GM10248 (cell line): Measurements from ENCODE around the gene PLCB4.

ENCODE experiments used
- CTCF ChIA-PET: fragments of 300-600 bp; sonication (Branson Sonifier 250); formaldehyde crosslinking; extraction: SDS; loops from one replicate; lab custom pipeline; 2021; ENCODE audit warnings: antibody characterized with exemption; lab: Yijun Ruan, JAX
- POLR2A ChIA-PET: fragments of 350-650 bp; sonication (Branson Sonifier 250); formaldehyde crosslinking; extraction: SDS; loops from one replicate; lab custom pipeline; 2020; ENCODE audit warnings: antibody characterized with exemption; lab: Yijun Ruan, JAX
- DNase-seq: peaks from one replicate; pipeline ENCODE4 v3.0.0; 2012; ENCODE audit errors: extremely low spot score
- CTCF ChIP-seq: IDR thresholded peaks from 2 replicates; pipeline ENCODE4 v1.5.1; 2012; ENCODE audit warnings: mild to moderate bottlenecking, low read depth; ENCODE audit errors: extremely low read depth, missing control alignments, control extremely low read depth

Gene PLCB4

DNA sequence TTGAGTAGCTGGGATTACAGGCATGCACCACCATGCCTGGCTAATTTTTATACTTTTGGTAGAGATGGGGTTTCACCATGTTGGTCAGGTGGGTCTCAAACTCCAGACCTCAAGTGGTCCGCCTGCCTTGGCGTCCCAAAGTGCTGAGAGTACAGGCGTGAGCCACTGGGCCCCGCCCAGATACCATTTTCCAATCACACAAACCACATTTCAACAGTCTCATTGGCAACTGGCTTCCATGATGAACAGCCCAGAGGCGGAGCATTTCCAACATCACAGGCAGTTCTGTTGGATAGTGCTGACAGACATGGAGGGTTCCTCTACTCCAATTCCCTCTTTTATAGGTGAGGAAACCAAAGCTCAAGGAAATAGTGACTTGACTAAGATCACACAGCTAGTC lies 43.9 kb upstream of the PLCB4 start:
- TF ChIP-seq CTCF = no peak
- CTCF ChIA-PET = no interaction called here
- DNase-seq = no peak
- POLR2A ChIA-PET = no interaction called here

DNA sequence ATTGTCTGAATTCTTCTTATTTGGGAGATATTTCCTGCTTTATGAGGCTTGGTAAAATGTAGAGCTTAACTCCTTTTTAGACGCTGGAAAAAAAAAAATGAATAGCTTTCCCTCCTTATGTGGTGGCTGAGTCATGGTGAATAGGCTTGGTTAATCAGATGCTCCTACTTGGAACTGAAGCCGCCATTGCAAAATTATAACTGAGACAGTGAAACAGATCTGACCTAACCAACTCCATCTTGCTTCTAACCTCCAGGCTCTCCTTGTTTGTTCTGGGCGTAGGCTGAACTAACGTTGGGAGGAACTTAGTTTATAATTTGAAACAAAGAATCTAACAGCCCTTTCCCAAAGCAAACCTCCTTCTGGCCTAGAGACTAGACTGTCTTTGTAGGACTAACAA lies 43.2 kb upstream of the PLCB4 start:
- POLR2A ChIA-PET = no interaction called here

DNA sequence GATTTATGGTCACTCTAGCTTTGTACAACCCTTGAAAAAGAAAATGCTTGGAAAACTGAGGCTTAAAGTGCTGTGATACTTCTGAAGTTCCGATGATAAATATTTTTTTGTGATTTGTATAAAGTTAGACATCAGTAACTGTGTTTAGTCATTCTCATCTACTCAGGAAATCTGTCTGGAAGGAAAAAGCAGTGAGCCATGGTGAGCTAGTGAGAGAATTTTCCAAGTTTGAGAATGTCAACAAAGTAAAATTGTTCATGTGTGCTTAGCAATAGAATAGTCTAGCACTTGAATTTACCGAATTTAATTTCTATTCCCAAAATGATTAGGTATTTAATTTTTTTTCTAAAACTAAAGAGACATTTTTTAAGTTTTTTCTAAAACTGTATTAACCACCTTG lies 41.3 kb upstream of the PLCB4 start:
- no peak for DNase-seq
- ChIA-PET CTCF (interaction anchor here (1.1 to 1.7 kb wide), 2 partner anchors 14 to 55 kb away, joined by 3 to 5 read pairs; no protein-coding TSS in a partner anchor), POLR2A (no interaction called here)
- TF ChIP-seq CTCF = no peak

More for the DNA sequence above, 43.2 kb upstream of the PLCB4 start:
- TF ChIP-seq CTCF = no peak
- CTCF ChIA-PET = interaction anchor here (1.7 kb wide), 1 partner anchor 12 kb away, joined by 5 read pairs; no protein-coding TSS in a partner anchor
- no peak for DNase-seq

DNA sequence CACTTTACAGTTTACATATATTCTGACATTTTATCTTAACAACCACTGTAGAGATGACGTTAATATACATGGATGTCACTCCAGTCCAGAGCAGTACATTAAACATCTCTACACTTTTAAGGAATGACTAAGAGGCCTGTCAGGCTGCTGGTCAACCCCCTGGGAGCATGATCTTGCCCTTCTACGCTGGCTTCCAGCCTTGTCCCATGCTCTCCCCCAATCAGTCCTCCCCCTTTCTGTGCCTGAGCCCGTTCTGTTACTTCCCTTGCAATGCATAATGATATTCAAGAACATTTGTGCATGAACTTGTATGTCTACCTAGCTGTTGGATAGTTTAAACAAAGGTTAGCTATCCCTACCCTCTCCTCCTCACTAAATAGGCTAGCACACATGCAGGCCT lies 40.5 kb upstream of the PLCB4 start:
- POLR2A ChIA-PET = no interaction called here
- no peak for TF ChIP-seq CTCF
- CTCF ChIA-PET = no interaction called here
- no peak for DNase-seq

GRCh38 chr20:9031991-9032390 lies 36.9 kb upstream of the PLCB4 start:
- ChIA-PET POLR2A (no interaction called here), CTCF (interaction anchor here (0.9 to 2.4 kb wide), 2 partner anchors 9 to 10 kb away, joined by 3 to 5 read pairs; no protein-coding TSS in a partner anchor)
- no peak for DNase-seq
- TF ChIP-seq CTCF = no peak

GRCh38 chr20:9032758-9033157 lies 36.1 kb upstream of the PLCB4 start:
- POLR2A ChIA-PET = no interaction called here
- no peak for DNase-seq
- CTCF ChIA-PET = interaction anchor here (2.4 kb wide), 1 partner anchor 11 kb away, joined by 5 read pairs; no protein-coding TSS in a partner anchor
- TF ChIP-seq CTCF = no peak

- DNase-seq = no peak
- POLR2A ChIA-PET = no interaction called here
- CTCF ChIA-PET = no interaction called here
- TF ChIP-seq CTCF = no peak
Measured at GRCh38 chr20:9035126-9035525, 33.8 kb upstream of the PLCB4 start.
